Frontal cortex (tissue), 4 donors: ENCODE results near the gene PLXND1. TPM values are rescaled to one million over a fixed set of nuclear protein-coding genes. Genes with fewer than 3 reads are reported as not detected.
"Not testable (repeated sequence)": the region's sequence is repeated elsewhere in the genome, so short reads cannot be mapped to it uniquely, and the experiment has no call there.

ENCODE experiments used
- DNase-seq, 2 donors: peaks; one replicate each; pipeline ENCODE4 v3.0.0; 2012; ENCODE audit warnings: low spot score in 2 of 2
- FAIRE-seq: peaks from 2 replicates; lab custom pipeline; 2012; peaks lifted over from hg19 to GRCh38; lab: Jason Lieb, UNC
- total RNA-seq: library from RNA; depleted of rRNA; stranded (reverse); fragments of >200 nt; gene quantifications from one replicate; pipeline ENCODE4 v1.2.3, GENCODE V29; 2014
- donor health status: control.
- donor health status: control.
- donor health status: control.

Gene PLXND1
- total RNA-seq, 1 donor from 2014 or later: 16.7 TPM

- DNase-seq: no peak
- no peak for FAIRE-seq
Measured at GRCh38 chr3:129614927-129615363, 8.5 kb upstream of the PLXND1 start.

- FAIRE-seq (no peak), DNase-seq (no peak)
Measured at GRCh38 chr3:129614435-129614834, 8.0 kb upstream of the PLXND1 start.

- DNase-seq: no peak
- FAIRE-seq: no peak
Measured at GRCh38 chr3:129613367-129613740, 6.9 kb upstream of the PLXND1 start.

- DNase-seq: no peak
- FAIRE-seq: no peak
Measured at GRCh38 chr3:129612534-129613366, 6.3 kb upstream of the PLXND1 start.

- FAIRE-seq: no peak
- no peak for DNase-seq
Measured at GRCh38 chr3:129611812-129612533, 5.5 kb upstream of the PLXND1 start.

- FAIRE-seq (no peak), DNase-seq (no peak)
Measured at GRCh38 chr3:129611446-129611800, 4.9 kb upstream of the PLXND1 start.

GRCh38 chr3:129610794-129611445 lies 4.4 kb upstream of the PLXND1 start:
- not testable (repeated sequence) for DNase-seq, FAIRE-seq

- FAIRE-seq: no peak
- no peak for DNase-seq
Measured at GRCh38 chr3:129610276-129610675, 3.8 kb upstream of the PLXND1 start.

GRCh38 chr3:129609591-129610182 lies 3.2 kb upstream of the PLXND1 start:
- FAIRE-seq (no peak), DNase-seq (no peak)

- no peak for FAIRE-seq
- no peak for DNase-seq
Measured at GRCh38 chr3:129608936-129609590, 2.6 kb upstream of the PLXND1 start.

- no peak for FAIRE-seq
- DNase-seq: peak in 1 of 2 donors; percentile 65
Measured at GRCh38 chr3:129608087-129608935, 1.8 kb upstream of the PLXND1 start.

GRCh38 chr3:129607391-129608068 lies 1.1 kb upstream of the PLXND1 start:
- DNase-seq: no peak
- no peak for FAIRE-seq

- no peak for FAIRE-seq
- peak; percentile 66 to 70 for DNase-seq
Measured at GRCh38 chr3:129605922-129606635, 397 bp downstream of the PLXND1 start.

- no peak for FAIRE-seq
Measured at GRCh38 chr3:129605203-129605921, 1.1 kb downstream of the PLXND1 start.

GRCh38 chr3:129604767-129605166 lies 1.7 kb downstream of the PLXND1 start:
- DNase-seq (no peak), FAIRE-seq (no peak)

More at GRCh38 chr3:129605203-129605921, 1.1 kb downstream of the PLXND1 start:
- peak in 1 of 2 donors; percentile 66 for DNase-seq

GRCh38 chr3:129603991-129604749 lies 2.3 kb downstream of the PLXND1 start:
- FAIRE-seq: no peak
- DNase-seq: no peak
